Keratinocyte (primary cell): ENCODE results near the gene GRAMD4.

Source experiments
- EZH2 ChIP-seq: IDR thresholded peaks from one replicate; pipeline ENCODE4 v1.6.1; 2012; ENCODE audit warnings: inconsistent platforms, mild to moderate bottlenecking, low read length, moderate library complexity
- TF ChIP-seq, protein P1 (sequence below), 3 experiments: IDR thresholded peaks in 1 of 3; conservative IDR thresholded peaks in 1 of 3; optimal IDR thresholded peaks in 1 of 3; 2 replicates in 2 of 3; 3 replicates in 1 of 3; pipeline versions ENCODE3 to v1.5.1; 2011; ENCODE audit warnings: low read length in 3 of 3, mild to moderate bottlenecking in 3 of 3, moderate library complexity in 2 of 3, control low read depth in 1 of 3, inconsistent platforms in 1 of 3; ENCODE audit not compliant: insufficient read depth in 2 of 3; ENCODE audit errors: extremely low read depth in 1 of 3

DNA sequence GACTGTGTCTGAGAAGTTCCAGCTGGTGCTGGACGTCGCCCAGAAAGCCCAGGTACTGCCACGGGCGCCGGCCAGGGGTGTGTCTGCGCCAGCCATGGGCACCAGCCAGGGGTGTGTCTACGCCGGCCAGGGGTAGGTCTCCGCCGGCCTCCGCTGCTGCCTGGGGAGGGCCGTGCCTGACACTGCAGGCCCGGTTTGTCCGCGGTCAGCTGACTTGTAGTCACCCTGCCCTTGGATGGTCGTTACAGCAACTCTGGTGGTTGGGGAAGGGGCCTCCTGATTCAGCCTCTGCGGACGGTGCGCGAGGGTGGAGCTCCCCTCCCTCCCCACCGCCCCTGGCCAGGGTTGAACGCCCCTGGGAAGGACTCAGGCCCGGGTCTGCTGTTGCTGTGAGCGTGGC lies 47.9 kb downstream of the GRAMD4 start:
- TF ChIP-seq, protein P1, sequence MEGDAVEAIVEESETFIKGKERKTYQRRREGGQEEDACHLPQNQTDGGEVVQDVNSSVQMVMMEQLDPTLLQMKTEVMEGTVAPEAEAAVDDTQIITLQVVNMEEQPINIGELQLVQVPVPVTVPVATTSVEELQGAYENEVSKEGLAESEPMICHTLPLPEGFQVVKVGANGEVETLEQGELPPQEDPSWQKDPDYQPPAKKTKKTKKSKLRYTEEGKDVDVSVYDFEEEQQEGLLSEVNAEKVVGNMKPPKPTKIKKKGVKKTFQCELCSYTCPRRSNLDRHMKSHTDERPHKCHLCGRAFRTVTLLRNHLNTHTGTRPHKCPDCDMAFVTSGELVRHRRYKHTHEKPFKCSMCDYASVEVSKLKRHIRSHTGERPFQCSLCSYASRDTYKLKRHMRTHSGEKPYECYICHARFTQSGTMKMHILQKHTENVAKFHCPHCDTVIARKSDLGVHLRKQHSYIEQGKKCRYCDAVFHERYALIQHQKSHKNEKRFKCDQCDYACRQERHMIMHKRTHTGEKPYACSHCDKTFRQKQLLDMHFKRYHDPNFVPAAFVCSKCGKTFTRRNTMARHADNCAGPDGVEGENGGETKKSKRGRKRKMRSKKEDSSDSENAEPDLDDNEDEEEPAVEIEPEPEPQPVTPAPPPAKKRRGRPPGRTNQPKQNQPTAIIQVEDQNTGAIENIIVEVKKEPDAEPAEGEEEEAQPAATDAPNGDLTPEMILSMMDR (optimal IDR thresholded peaks at IDR 0.05 in 1 of 3, IDR thresholded peaks at IDR 0.05 in 1 of 3, conservative IDR thresholded peaks at IDR 0.05 in 1 of 3; ENCODE audit: extremely low read depth in 1 of 3, insufficient read depth in 2 of 3, low read length in 3 of 3), result no peak
- TF ChIP-seq EZH2, result no peak
